Pericardium fibroblast (primary cell): ENCODE data around the gene RPGRIP1L. TPM values are rescaled to one million over a fixed set of nuclear protein-coding genes. Genes with fewer than 3 reads are reported as not detected.

ENCODE experiments used
- total RNA-seq: library from RNA; depleted of rRNA; stranded (reverse); fragments of >200 nt; gene quantifications from 2 replicates; pipeline ENCODE4 v1.2.3, GENCODE V29; 2015

RPGRIP1L gene
- total RNA-seq = 7.1 and 8.7 TPM in 2 replicates

GRCh38 chr16:53703590-53704444 lies at the start of gene RPGRIP1L, which contains the start of gene FTO:
Gene RPGRIP1L, minus strand, starts transcription at chr16:53703859. Its CDS starts 3,136 bp downstream, at chr16:53700723.
Gene FTO, plus strand, starts transcription at chr16:53704156.

Other genes with a start within 250 kb of the RPGRIP1L start
- 15.1 and 18.6 TPM in 2 replicates for gene AKTIP, start 200.7 kb downstream of the RPGRIP1L start, total RNA-seq
- 72.6 and 90.3 TPM in 2 replicates for gene FTO, start 297 bp upstream of the RPGRIP1L start, total RNA-seq